GM21515 (cell line): Measurements from ENCODE around the gene MED15.

ENCODE experiments used
- ATAC-seq: cut with Tn5 transposase; IDR thresholded peaks from one replicate; pipeline ENCODE4 v1.9.1; 2021; ENCODE audit not compliant: unreplicated experiment

Gene MED15

GRCh38 chr22:20568502-20569058 is 61.2 kb downstream of the MED15 start:
- ATAC-seq: no peak

DNA sequence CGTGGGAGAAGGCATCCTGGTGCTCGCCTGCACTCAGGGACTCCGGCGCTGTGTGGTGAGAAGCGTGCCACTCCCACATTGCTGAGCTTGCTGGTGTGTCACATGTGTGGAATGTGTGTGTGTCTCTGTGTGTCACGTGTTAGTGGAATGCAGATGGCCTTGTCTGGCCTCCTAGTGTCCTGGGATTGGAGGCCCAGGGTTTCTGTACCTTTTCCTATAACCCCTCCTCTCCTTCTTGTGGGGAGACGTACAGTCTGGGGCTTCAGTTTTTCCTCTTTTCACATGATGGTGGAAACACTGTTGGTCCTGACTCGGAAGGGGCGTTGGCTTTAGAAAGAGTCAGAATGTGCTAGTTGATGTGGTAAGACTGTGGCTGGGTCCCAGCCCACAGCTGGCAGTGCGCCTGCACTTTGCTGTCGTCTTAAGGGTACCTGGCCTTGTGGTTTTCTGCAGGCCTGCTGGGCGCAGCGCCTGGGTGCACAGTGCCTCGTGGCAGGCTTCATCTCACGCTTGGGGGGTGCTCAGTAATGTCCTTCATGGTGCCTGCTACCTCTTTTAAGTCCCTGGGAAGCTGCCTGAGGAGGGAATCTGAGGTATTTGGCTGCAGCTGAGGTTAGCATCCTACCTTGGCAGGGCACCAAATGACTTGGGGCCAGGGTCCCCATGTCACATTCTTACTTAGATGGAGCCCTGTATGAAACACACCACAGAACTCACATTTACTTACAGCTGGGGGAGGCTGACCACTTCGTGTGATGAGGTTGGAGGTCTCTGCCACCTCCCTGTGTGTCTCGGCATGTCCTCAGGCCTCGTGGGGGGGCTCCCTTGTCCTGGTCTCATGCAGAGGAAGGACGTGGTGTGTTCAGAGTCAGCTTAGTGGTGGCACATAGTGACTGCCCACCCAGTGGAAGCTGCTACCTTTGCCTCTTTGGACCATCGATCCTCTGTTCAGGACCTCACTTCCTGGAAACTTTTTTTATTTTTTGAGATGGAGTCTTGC is 61.9 kb downstream of the MED15 start:
- no peak for ATAC-seq

DNA sequence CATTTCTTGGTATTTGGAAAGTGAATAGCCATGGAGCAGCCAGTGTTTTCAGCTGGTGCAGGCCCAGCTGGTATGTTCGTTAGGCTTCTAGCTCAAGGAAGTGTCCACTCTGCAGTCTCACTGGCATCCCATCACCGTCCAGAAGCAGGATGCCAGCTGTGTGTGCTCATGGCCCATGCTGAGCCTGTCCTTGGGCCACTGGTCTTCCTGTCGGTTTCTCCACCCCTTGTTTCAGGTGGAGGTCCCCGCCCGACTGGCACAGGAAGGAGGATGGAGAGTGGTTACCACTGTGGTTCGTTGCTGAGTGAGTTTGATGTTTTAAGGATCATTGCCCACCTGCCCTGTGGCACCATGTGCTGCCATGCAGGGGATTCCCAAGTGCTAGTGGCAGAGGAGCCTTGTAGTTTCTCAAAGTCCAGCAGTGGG is 63.7 kb downstream of the MED15 start:
- ATAC-seq: no peak

DNA sequence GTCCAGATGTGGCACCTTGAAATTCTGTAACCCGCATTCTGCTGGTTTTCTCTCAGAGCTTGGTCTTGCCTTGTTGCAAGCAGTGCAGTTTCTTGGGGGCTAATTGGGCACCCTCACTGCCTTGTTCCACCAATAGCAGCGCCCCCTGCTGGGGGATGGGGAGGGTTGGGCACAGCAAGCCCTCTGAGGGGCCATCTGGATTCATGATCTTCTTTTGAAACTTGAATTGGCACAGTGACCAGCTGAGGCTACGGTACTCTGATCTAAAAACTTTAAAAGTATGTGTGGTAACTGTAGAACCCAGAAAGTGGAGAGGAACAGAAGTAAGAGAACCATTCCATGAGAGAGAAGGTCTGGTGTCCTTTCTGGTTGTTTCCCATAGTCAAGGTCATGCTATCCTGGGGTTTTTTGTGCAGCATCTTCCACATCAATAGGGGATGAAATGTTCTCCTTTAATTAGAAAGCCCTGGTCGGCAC is 64.2 kb downstream of the MED15 start:
- no peak for ATAC-seq

DNA sequence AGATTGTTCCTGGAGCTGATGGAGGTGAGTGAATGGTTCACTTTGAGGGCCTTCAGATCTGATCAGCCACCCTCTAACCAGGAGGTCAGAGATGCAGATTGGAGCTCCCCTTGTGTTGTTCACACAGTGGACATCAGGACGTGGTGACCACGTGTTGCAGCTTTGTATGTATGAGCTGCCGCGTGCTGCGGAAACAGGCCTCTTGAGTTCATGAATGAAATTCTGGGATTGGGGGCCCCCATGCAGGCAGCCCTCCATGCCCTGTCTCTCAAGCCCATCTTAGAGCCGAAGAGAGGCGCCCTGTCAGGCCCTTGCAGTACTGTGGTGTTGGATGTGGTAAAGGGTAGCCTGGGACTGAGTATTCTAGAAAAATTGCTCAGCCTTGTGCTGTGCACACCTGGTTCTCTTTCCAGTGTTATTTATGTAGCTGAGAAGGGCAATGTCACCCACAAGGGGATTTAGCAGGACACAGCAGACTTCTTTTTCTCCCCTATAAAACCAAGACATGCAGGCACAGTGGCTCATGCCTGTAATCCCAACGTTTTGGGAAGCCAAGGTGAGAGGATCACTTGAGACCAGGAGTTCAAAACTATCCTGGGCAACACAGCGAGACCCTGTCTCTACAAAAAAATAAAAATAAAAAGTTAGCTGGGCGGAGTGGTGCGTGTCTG is 64.9 kb downstream of the MED15 start:
- no peak for ATAC-seq

- no peak for ATAC-seq
Observed at GRCh38 chr22:20573176-20573832, 65.9 kb downstream of the MED15 start.

DNA sequence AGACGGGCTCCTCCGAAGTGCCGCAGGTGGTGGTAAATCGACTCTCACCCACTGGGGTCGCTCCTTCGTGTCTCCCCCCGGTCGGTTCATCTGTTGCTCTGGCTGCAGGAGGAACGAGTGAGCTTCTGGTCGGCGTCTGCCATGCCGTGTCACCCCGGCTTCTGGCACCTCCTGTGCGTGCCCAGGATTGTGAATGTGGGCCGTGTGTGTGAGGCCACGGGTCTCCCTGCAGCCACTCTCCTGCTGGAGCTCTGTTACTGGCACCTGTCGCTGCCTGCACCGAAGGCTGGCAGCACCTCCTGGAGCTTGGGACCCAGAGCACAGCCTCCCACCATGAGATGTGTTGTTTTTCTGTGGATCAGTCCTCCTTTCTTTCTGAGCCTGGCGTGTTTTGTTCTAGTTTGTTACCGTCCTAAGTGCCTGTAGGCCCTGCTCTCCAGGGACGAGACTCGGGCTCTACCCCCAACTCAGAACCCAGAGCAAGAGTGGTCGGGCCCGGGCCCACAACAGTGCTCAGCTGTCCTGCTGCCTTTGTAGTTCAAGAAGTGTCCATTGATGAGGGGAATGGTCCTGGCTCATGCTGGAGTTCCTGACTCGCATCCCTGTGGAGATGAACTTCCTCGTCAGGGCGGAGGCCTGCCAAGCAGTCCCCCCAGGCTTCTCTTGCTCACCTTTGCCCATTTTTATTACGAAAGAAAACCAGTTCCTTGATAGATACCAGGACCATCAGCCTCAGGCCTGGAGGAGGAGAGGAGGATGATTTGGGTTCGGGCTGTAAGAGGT is 66.6 kb downstream of the MED15 start:
- no peak for ATAC-seq

GRCh38 chr22:20574920-20575353 is 67.5 kb downstream of the MED15 start:
- ATAC-seq: no peak

- ATAC-seq: no peak
Observed at GRCh38 chr22:20575724-20576444, 68.5 kb downstream of the MED15 start.

GRCh38 chr22:20576445-20576816 is 69.0 kb downstream of the MED15 start:
- ATAC-seq: no peak

DNA sequence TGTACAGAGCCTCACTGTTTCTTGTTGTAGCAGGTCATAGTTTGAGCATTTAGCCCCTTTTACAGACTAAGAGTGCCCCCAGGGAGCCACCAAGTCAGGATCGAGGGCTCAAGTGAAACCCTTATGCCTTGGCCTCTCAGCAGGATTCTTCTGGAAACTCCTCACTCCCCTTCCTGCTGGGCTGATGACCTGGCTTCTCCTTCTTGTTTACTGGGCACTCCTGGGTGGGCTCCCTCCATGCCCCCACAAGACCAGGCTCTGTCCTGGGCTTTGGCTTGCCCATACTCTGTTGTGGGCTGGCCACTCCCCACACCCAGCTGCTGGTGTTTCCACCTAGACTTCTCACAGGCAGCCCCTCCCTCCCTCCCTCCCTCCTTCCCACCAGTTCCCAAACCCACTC is 69.6 kb downstream of the MED15 start:
- no peak for ATAC-seq

DNA sequence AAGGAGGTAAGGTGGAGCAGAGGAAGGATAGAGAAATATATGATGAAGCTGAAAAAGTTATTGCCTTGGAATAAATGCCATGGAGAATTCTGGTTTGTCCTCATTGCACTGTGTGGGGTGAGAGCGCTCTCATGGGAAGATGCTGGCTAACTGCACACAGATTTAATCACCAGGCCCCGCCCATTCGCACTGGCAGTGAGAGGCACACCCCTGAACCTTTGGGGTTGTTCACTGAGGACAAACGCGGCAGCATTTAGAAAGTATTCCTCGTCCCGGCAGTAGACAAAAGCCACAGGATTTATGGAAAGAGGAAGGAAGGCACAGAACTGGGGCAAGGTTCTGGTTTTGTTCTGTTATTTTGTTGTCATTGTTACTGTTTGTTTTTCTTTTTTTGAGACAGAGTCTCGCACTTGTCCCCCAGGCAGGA is 70.2 kb downstream of the MED15 start:
- ATAC-seq: no peak

DNA sequence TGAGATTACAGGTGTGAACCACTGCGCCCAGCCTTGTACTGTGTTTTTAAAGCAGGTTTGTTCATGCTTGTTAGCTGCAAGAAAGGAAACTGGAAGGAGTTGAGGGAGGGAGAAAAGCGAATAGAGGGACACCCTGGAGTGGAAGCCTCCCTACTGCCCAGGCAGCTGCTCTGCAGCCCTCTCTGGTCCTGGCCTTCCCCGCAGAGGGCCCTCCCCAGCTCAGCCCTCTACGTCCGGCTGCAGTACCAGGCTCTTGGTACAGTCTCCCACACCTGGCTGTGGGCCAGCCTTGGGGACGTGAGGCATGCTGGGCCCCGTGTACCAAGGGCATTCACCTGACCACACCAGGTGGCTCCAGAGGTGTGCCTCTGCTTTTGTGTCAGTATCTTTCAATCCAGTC is 70.8 kb downstream of the MED15 start:
- ATAC-seq: no peak

DNA sequence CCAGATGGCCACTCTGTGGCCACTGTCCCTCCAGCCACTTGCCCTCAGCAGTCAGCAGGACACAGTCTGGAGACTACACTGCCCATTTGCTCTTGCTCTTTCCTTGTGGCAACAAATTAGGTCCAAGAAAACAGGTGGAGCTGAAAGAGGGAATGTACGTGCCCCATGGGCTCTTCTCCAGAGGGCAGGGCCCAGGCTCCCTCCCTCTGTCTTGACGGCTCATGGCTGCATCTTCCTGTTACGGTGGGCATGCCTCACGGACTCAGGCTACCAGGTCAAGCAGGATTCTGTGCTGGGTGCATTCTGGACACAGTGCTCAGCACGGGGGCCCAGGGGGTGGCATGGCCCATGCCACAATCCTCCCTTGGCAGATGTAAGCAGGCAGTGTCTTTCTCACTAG is 71.3 kb downstream of the MED15 start:
- ATAC-seq: no peak

GRCh38 chr22:20579273-20580120 is 72.1 kb downstream of the MED15 start:
- ATAC-seq: no peak

DNA sequence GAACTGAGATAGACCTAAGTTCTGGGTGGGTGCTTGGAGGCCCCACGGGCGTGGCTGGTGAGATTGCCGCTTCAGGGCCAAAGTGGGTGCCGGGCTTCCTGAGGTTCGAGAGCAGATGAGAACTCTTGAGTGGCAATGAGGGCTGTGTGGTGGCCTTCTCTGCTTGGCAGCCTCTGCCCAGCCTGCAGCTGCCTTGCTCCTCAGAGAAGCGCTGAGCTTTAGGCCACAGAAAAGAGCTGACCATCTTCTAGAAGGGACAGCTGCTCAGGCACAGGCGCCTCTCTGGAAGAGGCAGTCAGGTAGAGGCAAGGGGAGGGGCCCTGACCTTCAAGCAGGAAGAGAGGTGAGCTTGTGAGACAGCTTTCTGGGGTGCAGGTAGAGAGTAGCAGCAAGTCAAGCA is 72.8 kb downstream of the MED15 start:
- no peak for ATAC-seq

DNA sequence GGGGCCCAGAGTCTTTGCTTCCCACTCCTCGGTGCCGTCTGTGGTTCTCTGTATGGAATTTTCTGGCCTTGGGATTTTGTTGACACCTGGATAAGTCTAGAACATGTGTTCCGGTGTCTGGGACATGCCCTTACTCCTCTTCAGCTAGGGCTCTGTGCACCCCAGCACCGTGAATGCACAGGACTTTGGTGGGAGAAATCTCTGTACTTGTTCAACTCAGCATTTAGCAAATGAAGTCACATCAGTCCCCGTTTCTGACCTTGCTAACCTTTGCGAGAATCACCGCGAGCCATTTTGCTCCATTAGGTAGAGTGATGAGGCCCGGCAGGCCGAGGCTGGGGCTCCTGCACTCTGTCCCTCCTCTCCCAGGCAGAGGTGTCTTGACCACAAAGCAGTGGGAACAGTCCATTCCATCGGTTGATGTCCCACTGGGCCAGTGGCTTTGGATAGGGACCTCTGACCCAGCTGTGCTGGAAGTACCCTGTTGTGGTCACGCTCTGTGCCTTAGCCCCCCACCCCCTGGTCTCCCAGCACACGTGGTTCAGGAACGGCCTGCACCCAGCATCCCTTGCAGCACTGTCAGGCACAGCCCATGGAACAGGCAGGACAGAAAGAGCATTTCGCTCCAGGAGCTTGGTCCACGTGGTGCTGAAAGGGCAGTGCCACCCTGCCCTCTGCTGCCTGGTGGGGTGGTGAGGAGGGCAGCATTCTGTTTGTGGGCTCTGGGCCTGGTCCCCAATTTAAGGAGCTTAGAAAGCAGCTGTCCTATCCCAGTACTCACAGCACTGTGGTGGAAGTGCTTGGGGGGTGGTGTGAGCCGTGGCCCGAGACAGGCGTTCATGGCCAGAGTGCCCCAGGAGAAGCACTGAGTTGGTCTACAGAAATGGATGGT is 73.4 kb downstream of the MED15 start:
- no peak for ATAC-seq
